HTR-8/SVneo (cell line): Measurements from ENCODE around the gene SEC61A1.

Experiments
- DNase-seq: peaks from one replicate; pipeline ENCODE4 v3.0.0; 2011; ENCODE audit warnings: low spot score, mixed read lengths; ENCODE audit not compliant: insufficient read length
- FAIRE-seq: peaks from 2 replicates; lab custom pipeline; 2011; peaks lifted over from hg19 to GRCh38; lab: Jason Lieb, UNC

Gene SEC61A1

DNA sequence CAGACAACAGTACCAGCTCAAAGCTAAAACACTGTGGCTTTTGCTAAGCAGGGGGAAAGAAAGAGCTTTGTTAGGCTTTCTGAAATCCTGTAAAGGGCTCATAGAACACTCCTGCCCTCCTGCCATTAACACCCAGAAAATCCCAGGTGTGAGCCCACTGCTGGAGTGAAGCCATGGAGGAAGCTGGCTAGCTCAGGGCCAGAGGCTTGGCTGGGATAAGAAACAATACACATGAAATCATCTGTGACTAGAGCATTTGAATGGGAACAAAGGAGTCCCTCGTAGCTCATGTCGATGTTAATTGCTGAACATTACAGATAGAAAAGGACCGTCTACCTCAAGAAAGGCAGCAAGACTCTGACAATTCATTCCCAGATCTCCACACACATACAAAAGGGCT is 47.9 kb downstream of the SEC61A1 start:
- FAIRE-seq, result no peak

DNA sequence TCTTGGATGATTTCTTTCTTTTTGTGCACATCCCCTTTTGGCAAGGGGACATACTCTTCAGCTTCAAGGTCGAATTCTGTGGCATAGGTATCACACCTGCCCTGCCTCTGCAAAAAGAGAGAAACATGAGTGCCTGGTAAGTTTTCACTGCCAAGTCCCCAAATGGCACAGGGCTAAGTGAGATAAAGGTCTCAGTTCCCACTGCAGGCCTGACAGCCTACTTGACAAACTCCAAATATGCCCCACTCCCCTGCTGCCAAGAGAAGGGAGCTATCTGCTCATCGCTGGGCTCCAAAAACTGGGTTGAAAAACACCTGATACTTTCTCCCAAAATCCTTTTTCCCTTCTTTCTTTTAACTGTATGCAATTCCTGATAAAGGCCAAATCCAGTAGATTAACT is 48.4 kb downstream of the SEC61A1 start:
- DNase-seq, result no peak
- no peak for FAIRE-seq

More for the DNA sequence above, 47.9 kb downstream of the SEC61A1 start:
- no peak for DNase-seq

DNA sequence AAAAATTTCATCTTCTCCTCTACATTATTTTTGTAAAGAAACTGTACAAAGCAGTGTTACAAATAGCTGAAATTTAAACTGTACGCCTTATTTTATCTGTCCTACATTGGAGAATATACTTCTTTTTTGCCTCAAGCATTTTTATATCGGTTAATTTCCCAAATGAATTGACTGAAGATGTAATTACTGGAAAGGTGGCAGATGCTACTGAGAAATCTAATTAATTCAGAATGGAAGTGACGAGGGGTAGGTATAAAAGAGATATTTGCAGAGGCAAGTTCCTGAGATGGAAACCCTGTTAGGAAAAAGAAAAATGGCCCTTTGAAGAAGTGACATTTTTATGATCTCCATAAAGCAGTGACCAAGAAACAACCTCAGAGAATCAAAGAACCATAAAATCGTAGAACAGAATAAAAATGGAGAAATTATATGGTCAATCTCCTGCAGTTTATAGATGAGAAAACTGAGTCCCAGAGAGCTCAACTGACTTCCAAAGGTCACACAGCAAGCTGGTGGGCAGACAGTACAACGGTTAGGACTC is 51.0 kb downstream of the SEC61A1 start:
- FAIRE-seq (no peak), DNase-seq (no peak)

DNA sequence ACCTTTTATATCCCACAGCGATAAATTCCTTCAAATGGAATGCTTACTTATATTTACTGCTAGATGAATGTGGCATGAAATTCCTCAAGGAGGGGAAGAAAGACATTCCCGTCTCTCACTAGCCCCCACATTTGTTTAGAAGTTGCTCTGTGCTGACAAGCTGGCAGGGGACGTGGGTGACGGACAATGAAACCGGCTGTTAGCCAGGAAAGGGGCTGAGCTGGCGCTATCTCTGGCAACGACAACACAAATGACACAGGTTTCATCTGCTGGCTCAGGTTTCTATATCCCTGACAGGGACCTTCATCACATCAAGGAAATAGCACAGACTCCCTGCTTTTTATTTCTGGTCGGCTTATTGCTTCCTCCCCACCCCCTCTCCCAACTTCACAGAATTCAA is 55.6 kb downstream of the SEC61A1 start:
- DNase-seq, result no peak
- FAIRE-seq, result no peak

DNA sequence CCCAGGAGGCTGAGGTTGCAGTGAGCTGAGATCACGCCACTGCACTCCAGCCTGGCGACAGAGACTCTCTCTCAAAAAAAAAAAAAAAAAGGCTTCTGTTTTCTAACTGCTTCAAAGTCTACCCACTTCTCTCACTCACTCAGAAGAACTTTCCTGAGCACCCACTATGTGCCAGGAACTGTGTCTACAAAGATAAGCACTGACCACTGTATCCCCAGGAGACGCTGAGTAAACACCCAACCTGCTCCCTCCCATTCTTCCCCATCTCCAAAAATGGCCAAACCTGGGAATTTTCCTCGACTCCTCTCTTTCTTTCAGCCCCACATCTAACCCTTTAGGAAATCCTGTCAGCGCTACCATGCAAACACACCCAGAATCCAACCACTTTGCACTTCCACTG is 58.9 kb downstream of the SEC61A1 start:
- no peak for DNase-seq

DNA sequence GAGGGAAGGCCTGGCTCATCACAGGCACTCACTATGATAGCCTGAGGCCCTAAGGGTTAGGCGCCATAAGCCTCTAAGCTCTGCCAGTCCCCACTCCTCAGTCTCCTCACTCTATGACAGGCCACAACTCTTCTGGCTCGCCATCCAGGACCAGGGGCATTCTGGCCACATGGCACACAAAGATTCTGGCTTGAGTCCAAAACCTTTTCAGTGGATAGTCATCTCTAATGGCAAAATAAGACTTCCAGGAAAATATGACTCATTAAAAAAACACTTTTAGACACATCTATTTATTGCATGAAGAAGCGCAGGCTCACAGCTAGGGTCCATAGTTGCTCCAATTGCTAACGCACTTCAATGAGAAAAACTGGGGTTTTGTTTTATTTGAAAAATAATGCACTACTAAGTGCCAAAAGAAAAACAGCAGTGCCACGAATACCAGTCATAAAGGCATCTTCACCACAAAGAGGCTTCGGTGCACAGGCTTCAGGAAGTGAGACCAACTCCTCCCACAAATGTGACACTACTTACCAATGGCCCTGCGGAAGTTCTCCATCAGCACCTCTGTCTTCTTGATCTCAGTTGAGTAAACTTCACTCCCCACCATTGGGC is 60.2 kb downstream of the SEC61A1 start:
- DNase-seq (peak; percentile 77), FAIRE-seq (no peak)

More for the DNA sequence above, 58.9 kb downstream of the SEC61A1 start:
- FAIRE-seq, result no peak

DNA sequence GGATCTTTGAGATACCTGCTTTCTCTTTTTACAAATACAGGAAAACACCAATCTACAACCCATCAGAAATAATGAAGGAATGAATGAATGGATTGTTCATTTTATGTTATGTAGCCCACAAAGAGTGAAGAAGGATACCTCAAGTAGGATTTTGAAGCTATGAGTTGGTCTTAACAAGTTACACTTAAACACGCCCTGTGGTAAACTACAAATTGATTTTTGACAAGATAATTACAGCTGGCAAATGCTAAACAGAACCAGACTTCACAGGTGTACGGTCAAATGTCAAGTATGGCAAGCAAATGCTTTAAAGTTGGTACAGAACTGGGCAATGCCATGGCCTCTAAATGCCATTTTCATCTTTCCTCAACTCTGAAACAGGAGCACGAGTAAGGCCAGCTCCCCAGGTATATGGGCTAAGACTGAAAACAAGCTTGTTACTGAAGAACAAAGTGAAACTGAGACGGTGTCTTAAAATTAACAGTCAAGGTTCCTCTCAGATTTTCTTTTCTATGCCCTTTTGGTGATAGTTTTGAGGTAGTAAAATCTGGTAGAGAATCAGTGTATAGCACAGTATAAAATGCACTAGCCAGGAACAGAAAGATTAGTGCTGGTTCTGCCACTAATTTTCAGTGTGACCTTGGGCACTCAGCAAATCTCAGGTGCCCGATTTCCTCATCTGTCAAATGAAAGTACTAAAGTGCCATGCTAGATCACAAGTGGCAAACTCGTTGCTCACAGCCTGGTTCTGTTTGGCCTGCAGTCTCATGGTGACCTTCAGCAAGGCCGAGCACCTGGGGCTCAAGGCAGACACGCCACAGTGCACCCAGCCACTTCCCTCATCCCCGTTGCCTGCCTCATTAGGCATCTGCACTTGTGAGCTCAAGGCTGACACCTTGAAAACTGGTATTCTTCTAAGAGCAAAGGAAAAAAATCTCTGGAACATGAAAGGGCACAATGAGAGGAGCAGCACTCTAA is 61.9 kb downstream of the SEC61A1 start:
- FAIRE-seq (no peak), DNase-seq (no peak)
